IPS-NIHi7 (cell line): Measurements from ENCODE around the gene WDR38.

Source experiments
- DNase-seq: peaks from one replicate; pipeline ENCODE4 v3.0.0; 2012; ENCODE audit warnings: mixed read lengths; ENCODE audit errors: extremely low spot score

Gene WDR38

GRCh38 chr9:124881138-124881743 lies 28.0 kb downstream of the WDR38 start:
- no peak for DNase-seq

GRCh38 chr9:124882231-124882630 lies 29.0 kb downstream of the WDR38 start:
- DNase-seq = no peak

- DNase-seq = no peak
These were observed 31.1 kb downstream of the WDR38 start for GRCh38 chr9:124884376-124884775.

DNA sequence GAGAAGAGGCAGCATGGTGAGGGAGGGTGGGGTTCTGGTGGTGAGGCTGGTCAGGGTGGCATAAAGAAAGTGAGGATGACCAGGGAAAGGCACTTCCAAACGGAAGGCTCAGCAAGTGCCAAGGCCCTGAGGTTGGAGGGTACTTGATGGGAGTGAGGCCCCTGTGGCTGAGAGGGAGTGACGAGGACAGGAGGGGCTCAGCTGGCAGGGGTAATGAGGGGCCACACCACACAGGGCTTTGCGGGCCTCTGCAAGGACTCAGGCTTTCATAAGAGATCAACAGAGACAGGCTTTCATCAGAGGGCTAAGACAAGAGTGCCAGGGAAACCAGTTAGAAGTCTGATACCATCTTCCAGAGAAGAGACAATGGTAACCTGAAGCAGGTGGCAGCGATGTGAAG lies 32.3 kb downstream of the WDR38 start:
- DNase-seq = no peak

DNA sequence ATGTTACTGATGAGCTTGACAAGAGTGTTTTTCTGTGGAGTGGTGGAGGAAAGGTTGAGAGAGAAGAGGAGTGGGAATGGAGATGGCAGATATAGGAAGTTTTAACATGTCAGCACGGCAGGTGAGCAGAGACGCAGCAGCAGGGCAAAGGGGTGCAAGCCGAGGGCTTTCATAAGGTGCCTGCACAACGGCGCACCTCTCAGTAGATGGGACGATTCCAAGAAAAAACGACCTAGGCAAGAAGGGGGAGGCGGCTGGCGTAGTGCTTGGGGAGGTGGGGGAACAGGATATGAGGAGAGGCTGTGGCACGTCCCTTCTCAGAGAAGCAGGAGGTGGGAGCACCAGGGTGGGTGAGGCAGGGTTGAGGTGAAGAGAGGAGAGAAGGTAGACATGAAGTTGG lies 33.2 kb downstream of the WDR38 start:
- no peak for DNase-seq

GRCh38 chr9:124886866-124887492 lies 33.7 kb downstream of the WDR38 start:
- DNase-seq = no peak

DNA sequence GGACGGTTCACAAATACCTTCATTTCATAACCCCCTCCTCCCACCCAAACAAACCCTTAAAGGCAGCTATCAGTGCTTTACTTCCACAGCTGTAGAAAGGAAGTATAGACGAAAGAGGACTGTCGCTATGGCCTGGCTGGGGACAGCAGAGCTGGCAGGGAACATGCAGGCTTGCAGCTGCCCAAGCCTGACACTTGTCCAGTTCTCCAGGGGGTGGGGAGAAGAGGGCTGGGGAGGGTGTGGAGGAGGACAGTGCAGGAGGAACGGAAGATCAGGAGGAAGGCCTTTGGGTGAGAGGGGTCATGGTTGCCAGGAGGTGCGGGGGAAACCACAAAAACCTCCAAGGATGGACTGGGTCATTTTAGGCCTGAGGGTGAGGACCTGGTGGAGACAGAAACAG lies 34.6 kb downstream of the WDR38 start:
- no peak for DNase-seq

DNA sequence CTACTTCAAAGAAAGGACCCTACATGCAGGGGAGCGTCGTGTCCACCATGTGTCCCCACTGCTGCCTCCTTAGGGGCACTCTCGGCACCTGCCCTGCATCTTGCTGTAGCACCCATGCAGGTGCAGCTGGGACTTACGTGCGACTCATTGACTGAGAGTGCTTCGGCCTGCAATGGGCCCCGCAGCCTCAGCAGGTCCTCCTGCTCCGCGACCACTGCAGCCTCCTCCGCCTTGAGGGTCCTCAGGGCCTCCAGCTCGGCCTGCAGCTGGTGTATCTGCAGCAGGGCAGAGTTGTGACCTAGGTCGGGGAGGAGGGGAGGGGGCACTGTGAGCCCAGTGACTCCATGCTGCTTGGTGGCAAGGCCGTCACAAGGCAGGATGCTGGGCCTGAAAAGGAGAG lies 35.7 kb downstream of the WDR38 start:
- no peak for DNase-seq

DNA sequence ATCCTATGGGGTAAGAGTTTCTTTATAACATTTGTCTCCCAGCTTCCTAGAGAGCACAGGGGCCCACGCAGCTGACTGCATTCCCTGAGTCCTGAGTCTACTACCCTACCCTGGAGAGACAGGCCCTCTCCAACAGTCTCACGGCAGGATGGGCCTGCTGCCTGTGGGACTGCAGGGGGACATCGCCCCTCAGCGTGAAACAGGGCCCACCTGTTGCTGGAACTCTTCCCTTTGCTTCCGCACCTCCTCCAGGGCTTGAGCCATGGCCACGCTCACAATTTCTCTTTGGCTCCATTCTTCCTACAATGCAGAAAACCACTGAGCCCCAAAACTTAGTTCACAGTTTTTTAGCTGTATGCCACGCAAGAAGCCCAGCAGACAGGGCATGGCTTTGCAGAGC lies 36.9 kb downstream of the WDR38 start:
- no peak for DNase-seq

GRCh38 chr9:124894035-124894740 lies 40.9 kb downstream of the WDR38 start:
- DNase-seq = no peak

- DNase-seq = peak; percentile 40
These were observed 41.5 kb downstream of the WDR38 start for GRCh38 chr9:124894741-124895170.

DNA sequence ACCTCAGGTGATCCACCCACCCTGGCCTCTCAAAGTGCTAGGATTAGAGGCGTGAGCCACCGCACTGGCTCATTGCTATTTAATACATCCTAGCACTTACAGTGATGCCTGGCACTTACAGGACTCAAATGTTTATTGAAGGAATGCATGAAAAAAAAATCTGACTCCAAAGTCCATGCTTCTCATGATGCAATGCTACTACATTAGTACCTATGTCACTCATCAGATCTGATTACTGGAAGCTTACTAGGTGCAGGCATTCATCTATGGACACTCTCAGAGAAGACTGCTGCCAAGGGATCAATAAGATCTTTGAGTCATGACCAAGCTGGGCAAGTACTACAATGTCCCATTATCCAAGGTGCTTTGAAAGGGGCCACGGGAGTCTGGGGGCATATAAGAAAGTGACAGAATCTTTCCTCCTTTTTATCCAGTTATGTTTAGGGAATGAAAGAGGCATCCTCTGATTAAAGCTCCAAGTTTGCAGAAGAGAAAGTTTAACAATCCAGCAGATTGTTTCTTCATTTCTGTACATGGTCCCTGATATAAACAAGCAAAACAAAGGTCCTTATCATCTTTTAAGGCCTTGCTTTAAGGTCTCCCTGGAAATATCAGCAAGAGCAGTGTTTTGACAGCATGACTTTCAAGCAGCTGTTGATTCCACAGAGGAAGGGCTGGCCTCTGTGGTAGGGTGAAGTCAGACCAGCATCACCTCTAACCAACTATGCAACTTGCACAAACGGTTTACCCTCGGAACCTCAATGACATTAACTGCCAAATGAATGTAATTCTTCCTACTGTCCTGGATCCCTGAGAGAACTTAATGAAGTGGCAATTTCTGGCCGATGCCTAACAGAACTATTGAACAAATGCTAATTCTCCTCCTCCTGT lies 44.6 kb downstream of the WDR38 start:
- DNase-seq = no peak

DNA sequence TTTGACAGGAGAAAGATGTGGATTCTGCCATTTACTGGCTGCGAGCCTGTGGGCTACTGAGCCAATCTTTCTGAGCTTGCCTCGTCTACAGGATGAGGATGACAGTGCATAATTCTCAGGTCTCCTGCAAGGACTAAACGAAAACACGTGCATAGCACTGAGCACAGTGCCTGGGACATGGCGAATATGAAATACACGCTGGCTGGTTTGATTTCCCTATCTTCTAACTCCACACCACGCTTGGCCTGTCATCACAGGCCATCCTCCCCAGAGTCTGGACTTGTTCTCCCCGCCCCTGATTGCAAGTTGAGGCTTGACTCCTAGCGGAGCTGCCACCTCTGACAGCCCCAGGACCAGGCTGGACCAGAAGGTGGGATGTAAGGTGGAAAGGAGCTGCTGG lies 46.6 kb downstream of the WDR38 start:
- no peak for DNase-seq

DNA sequence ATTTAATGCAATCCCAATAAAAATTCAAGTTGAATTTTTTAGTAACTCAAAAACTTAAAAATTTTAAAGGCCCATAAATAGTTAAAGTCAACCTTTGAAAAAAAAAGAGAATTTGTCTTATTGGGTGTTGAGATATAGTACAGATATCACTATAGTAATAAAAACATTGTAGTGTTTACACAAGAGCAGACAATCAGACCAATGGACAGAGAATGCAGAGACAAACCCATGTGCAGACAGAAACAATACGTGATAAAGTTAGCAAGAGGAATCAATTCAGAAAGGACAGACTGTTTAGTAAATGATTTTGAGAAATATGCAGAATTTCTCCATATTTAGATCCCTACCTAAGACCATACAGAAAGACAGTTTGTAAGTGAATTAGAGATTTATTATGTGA lies 53.7 kb downstream of the WDR38 start:
- DNase-seq = no peak
